ENCODE results near the gene BHMT2. TPM values are rescaled to one million over a fixed set of nuclear protein-coding genes. Genes with fewer than 3 reads are reported as not detected.

BHMT2 gene
- total RNA-seq: 10 to 100 TPM; 20.8 to 37.2 (median 25.0) TPM

GRCh38 chr5:79069488-79070349 is at the start of gene BHMT2, which contains the start of gene DMGDH:
Gene BHMT2 (plus strand): TSS chr5:79069767. CDS start chr5:79069783, 16 bp downstream.
Gene DMGDH (minus strand): TSS chr5:79069674. CDS start chr5:79069620, 54 bp downstream.
- no peak for TF ChIP-seq CTCF (IDR thresholded peaks at IDR 0.05)
- ATAC-seq (ENCODE audit: low FRiP score) (peak; percentile 87), DNase-seq (ENCODE audit: low spot score) (no peak)

- ATAC-seq (ENCODE audit: low FRiP score) (peak; percentile 87), DNase-seq (ENCODE audit: low spot score) (no peak)
- peak in 1 of 3 donors; percentile 41 for TF ChIP-seq CTCF (IDR thresholded peaks at IDR 0.05)
Measured at GRCh38 chr5:79020861-79021561, 48.6 kb upstream of the BHMT2 start.

GRCh38 chr5:79021753-79022152 is 47.8 kb upstream of the BHMT2 start:
- ATAC-seq (ENCODE audit: low FRiP score): no peak
- TF ChIP-seq CTCF (IDR thresholded peaks at IDR 0.05): no peak
- DNase-seq (ENCODE audit: low spot score): no peak

- DNase-seq (ENCODE audit: low spot score) (no peak), ATAC-seq (ENCODE audit: low FRiP score) (no peak)
- no peak for TF ChIP-seq CTCF (IDR thresholded peaks at IDR 0.05)
Measured at GRCh38 chr5:79022771-79023170, 46.8 kb upstream of the BHMT2 start.

- ATAC-seq (ENCODE audit: low FRiP score) (no peak), DNase-seq (ENCODE audit: low spot score) (no peak)
- TF ChIP-seq CTCF (IDR thresholded peaks at IDR 0.05): no peak
Measured at GRCh38 chr5:79023348-79023747, 46.2 kb upstream of the BHMT2 start.

- DNase-seq (ENCODE audit: low spot score) (no peak), ATAC-seq (ENCODE audit: low FRiP score) (no peak)
- TF ChIP-seq CTCF (IDR thresholded peaks at IDR 0.05): no peak
Measured at GRCh38 chr5:79023947-79024346, 45.6 kb upstream of the BHMT2 start.

Data from omental fat pad (tissue), 4 donors.